Vagina (tissue), 2 donors: ENCODE results near the gene PDPK1.

Source experiments
- POLR2A ChIP-seq, 2 donors: fragments of 450-650 bp; IDR thresholded peaks; one replicate each; pipeline ENCODE4 v1.6.1; 2017; ENCODE audit warnings: antibody characterized with exemption in 2 of 2, mild to moderate bottlenecking in 2 of 2, moderate library complexity in 2 of 2
- POLR2AphosphoS5 ChIP-seq, 2 donors: sonication (generic); formaldehyde crosslinking; IDR thresholded peaks; one replicate each; pipeline ENCODE4 v1.9.0; 2017; ENCODE audit warnings: antibody characterized with exemption in 2 of 2, mild to moderate bottlenecking in 2 of 2, low read depth in 1 of 2; ENCODE audit not compliant: insufficient read depth in 1 of 2
- TF ChIP-seq, protein P1 (sequence below), 3 experiments: fragments of 450-650 bp in 2 of 3; fragments of 200-600 bp in 1 of 3; sonication (generic) in 1 of 3; IDR thresholded peaks; one replicate each; pipeline ENCODE4 v1.5.1; 2017 to 2019; ENCODE audit warnings: antibody characterized with exemption in 3 of 3, mild to moderate bottlenecking in 2 of 3, moderate library complexity in 2 of 3

DNA sequence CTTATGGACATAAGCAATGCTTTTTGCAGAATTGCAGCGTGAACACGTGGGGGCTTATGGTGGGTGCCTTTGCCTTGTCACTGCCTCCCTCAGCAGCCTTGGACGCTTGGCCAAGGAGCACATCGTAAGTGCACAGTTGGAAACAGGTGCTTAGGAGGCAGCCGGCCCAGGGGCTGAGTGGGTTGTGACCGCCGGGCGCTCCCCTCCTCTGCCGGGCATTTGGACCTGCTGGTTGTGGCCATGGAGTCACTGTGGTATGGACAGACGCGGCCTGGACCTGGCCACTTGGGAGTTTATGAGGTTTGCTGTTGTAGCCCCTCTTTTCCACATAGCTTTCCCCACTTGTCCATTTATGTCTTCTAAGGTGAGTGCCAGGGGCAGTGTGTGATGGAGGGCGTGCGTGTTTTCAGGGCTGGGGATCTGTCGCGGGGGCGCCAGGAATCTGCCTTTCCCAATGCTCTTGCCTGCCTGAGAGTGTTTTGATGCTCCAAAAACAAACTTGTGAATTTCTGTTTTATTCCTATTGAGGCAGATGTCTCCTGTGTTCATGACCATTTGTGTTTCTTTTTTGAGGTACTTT lies 49.2 kb downstream of the PDPK1 start:
- TF ChIP-seq, protein P1, sequence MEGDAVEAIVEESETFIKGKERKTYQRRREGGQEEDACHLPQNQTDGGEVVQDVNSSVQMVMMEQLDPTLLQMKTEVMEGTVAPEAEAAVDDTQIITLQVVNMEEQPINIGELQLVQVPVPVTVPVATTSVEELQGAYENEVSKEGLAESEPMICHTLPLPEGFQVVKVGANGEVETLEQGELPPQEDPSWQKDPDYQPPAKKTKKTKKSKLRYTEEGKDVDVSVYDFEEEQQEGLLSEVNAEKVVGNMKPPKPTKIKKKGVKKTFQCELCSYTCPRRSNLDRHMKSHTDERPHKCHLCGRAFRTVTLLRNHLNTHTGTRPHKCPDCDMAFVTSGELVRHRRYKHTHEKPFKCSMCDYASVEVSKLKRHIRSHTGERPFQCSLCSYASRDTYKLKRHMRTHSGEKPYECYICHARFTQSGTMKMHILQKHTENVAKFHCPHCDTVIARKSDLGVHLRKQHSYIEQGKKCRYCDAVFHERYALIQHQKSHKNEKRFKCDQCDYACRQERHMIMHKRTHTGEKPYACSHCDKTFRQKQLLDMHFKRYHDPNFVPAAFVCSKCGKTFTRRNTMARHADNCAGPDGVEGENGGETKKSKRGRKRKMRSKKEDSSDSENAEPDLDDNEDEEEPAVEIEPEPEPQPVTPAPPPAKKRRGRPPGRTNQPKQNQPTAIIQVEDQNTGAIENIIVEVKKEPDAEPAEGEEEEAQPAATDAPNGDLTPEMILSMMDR (IDR thresholded peaks at IDR 0.05), result no peak
- no peak for TF ChIP-seq POLR2A (IDR thresholded peaks at IDR 0.05)
- TF ChIP-seq POLR2AphosphoS5 (IDR thresholded peaks at IDR 0.05; ENCODE audit: insufficient read depth in 1 of 2, low read depth in 1 of 2), result no peak
